ENCODE data around the gene THTPA. TPM values are rescaled to one million over a fixed set of nuclear protein-coding genes. Genes with fewer than 3 reads are reported as not detected.
A peak's percentile ranks its signal among the peaks of the same experiment; 100 is the strongest.
"Not testable (repeated sequence)": the region's sequence is repeated elsewhere in the genome, so short reads cannot be mapped to it uniquely, and the experiment has no call there.

THTPA gene
- polyA plus RNA-seq, 5 donors, result 10.7 to 15.3 (median 12.1) TPM

- no peak for DNase-seq
Observed at GRCh38 chr14:23531391-23531790, 24.7 kb upstream of the THTPA start.

GRCh38 chr14:23532658-23533057 is 23.4 kb upstream of the THTPA start:
- DNase-seq, result no peak

- DNase-seq, result no peak
Observed at GRCh38 chr14:23533652-23534435, 22.2 kb upstream of the THTPA start.

- no peak for DNase-seq
Observed at GRCh38 chr14:23535943-23536342, 20.1 kb upstream of the THTPA start.

GRCh38 chr14:23536494-23536893 is 19.6 kb upstream of the THTPA start:
- no peak for DNase-seq

GRCh38 chr14:23536906-23537305 is 19.2 kb upstream of the THTPA start:
- DNase-seq, result not testable (repeated sequence)

- no peak for DNase-seq
Observed at GRCh38 chr14:23537351-23538049, 18.6 kb upstream of the THTPA start.

- no peak for DNase-seq
Observed at GRCh38 chr14:23538050-23538718, 17.9 kb upstream of the THTPA start.

- no peak for DNase-seq
Observed at GRCh38 chr14:23538785-23539184, 17.3 kb upstream of the THTPA start.

- DNase-seq, result peak in 1 of 2 donors; percentile 32
Observed at GRCh38 chr14:23539248-23540140, 16.6 kb upstream of the THTPA start.

GRCh38 chr14:23540141-23540469 is 16.0 kb upstream of the THTPA start:
- no peak for DNase-seq

- DNase-seq, result no peak
Observed at GRCh38 chr14:23542261-23542660, 13.8 kb upstream of the THTPA start.

GRCh38 chr14:23543403-23543802 is 12.7 kb upstream of the THTPA start:
- no peak for DNase-seq

GRCh38 chr14:23544511-23545447 is 11.3 kb upstream of the THTPA start:
- DNase-seq, result no peak

GRCh38 chr14:23545740-23546365 is 10.2 kb upstream of the THTPA start:
- no peak for DNase-seq

GRCh38 chr14:23546450-23547035 is 9.5 kb upstream of the THTPA start:
- DNase-seq, result no peak

GRCh38 chr14:23547924-23548323 is 8.1 kb upstream of the THTPA start:
- no peak for DNase-seq

GRCh38 chr14:23548351-23549318 is 7.4 kb upstream of the THTPA start:
- DNase-seq, result no peak
